Esophagus squamous epithelium (tissue), 4 donors: ENCODE results near the gene DNAJB13.

Source experiments
- CTCF ChIP-seq, 6 experiments: fragments of 450-650 bp in 4 of 6; fragments of 200-600 bp in 2 of 6; sonication (generic) in 2 of 6; IDR thresholded peaks; one replicate each; pipeline ENCODE4 v1.5.1; 2016 to 2019; ENCODE audit warnings: antibody characterized with exemption in 6 of 6, mild to moderate bottlenecking in 4 of 6, moderate library complexity in 4 of 6
- POLR2A ChIP-seq, 4 donors: fragments of 450-650 bp; IDR thresholded peaks; one replicate each; pipeline ENCODE4 v1.6.1; 2017; ENCODE audit warnings: antibody characterized with exemption in 4 of 4, mild to moderate bottlenecking in 4 of 4, moderate library complexity in 3 of 4

DNA sequence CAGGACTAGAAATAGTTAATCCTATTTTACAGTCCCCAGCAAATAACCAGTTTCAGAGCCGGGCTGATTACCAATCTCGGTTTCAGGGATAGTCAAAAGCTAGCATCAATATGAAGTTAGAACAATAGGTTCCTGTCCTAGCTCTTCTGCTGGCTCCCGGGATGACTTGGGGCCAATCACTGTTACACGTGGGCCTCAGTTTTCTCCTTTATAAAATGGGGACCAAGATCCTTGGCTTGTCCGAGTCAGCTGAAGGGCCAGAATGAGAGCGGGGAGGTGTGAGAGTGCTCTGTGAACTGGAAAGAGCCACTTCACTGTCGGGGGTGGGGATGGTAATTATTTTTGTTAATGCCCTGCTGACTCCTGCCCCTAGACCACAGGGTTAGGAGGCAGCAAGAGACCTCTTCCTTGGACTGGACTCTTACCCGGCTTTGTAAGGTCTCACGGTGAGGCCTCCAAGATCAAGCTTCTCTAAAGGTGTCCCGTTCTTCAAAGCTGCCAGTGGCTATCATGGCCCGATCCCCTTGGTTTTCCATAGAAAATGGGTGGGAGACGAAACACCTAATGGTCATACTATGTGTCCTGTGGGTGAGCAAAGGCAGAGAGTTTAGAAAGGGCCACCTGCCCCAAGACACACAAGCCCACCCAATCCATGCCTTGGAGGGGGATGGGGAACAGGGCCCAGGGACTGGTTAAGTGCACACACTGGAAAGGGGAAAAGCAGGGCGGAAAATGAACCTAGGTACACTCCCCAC lies 30.4 kb downstream of the DNAJB13 start:
- TF ChIP-seq CTCF (IDR thresholded peaks at IDR 0.05): no peak
- TF ChIP-seq POLR2A (IDR thresholded peaks at IDR 0.05): no peak
